HG03066 (cell line): ENCODE measurements around the gene KANSL1L.
"Not testable (repeated sequence)": the region's sequence is repeated elsewhere in the genome, so short reads cannot be mapped to it uniquely, and the experiment has no call there.

Experiments
- ATAC-seq: cut with Tn5 transposase; IDR thresholded peaks from one replicate; pipeline ENCODE4 v1.9.1; 2021; ENCODE audit warnings: low read depth; ENCODE audit not compliant: unreplicated experiment

The KANSL1L gene

GRCh38 chr2:210177769-210178168, 6.6 kb upstream of the KANSL1L start:
- no peak for ATAC-seq

- not testable (repeated sequence) for ATAC-seq
These were observed 5.9 kb upstream of the KANSL1L start for GRCh38 chr2:210177115-210177514.

- ATAC-seq: no peak
These were observed 2.9 kb upstream of the KANSL1L start for GRCh38 chr2:210174086-210174485.

GRCh38 chr2:210172219-210172575, 988 bp upstream of the KANSL1L start:
- ATAC-seq: no peak

GRCh38 chr2:210170446-210171303, 534 bp downstream of the KANSL1L start:
- ATAC-seq: peak; percentile 65

- ATAC-seq: no peak
These were observed 1.1 kb downstream of the KANSL1L start for GRCh38 chr2:210170196-210170445.

GRCh38 chr2:210169516-210170195, 1.6 kb downstream of the KANSL1L start:
- ATAC-seq: peak; percentile 28

GRCh38 chr2:210167227-210167626, 4.0 kb downstream of the KANSL1L start:
- ATAC-seq: no peak

GRCh38 chr2:210162466-210163124, 8.6 kb downstream of the KANSL1L start:
- ATAC-seq: no peak

GRCh38 chr2:210159059-210159458, 12.2 kb downstream of the KANSL1L start:
- no peak for ATAC-seq

- no peak for ATAC-seq
These were observed 13.0 kb downstream of the KANSL1L start for GRCh38 chr2:210158236-210158635.

GRCh38 chr2:210157526-210157925, 13.7 kb downstream of the KANSL1L start:
- no peak for ATAC-seq

GRCh38 chr2:210147614-210148013, 23.6 kb downstream of the KANSL1L start:
- no peak for ATAC-seq

GRCh38 chr2:210132239-210132638, 39.0 kb downstream of the KANSL1L start:
- ATAC-seq: no peak

GRCh38 chr2:210128961-210129360, 42.2 kb downstream of the KANSL1L start:
- ATAC-seq: no peak

- ATAC-seq: no peak
These were observed 57.5 kb downstream of the KANSL1L start for GRCh38 chr2:210113614-210114235.

GRCh38 chr2:210112871-210113270, 58.3 kb downstream of the KANSL1L start:
- ATAC-seq: no peak

- ATAC-seq: no peak
These were observed 71.3 kb downstream of the KANSL1L start for GRCh38 chr2:210099940-210100339.

GRCh38 chr2:210094787-210095186, 76.4 kb downstream of the KANSL1L start:
- ATAC-seq: no peak

GRCh38 chr2:210092791-210093190, 78.4 kb downstream of the KANSL1L start:
- no peak for ATAC-seq

GRCh38 chr2:210086930-210087329, 84.3 kb downstream of the KANSL1L start:
- ATAC-seq: no peak
